HG02870 (cell line): Measurements from ENCODE around the gene PACSIN1.

Experiments
- ATAC-seq: cut with Tn5 transposase; IDR thresholded peaks from one replicate; pipeline ENCODE4 v1.9.1; 2021; ENCODE audit warnings: mild to moderate bottlenecking, moderate library complexity; ENCODE audit not compliant: unreplicated experiment

PACSIN1 gene

GRCh38 chr6:34578445-34579262, 112.8 kb downstream of the PACSIN1 start:
- no peak for ATAC-seq

GRCh38 chr6:34580707-34581560, 115.1 kb downstream of the PACSIN1 start:
- ATAC-seq = no peak

GRCh38 chr6:34581561-34581920, 115.7 kb downstream of the PACSIN1 start:
- no peak for ATAC-seq

- ATAC-seq = no peak
These were observed 117.6 kb downstream of the PACSIN1 start for GRCh38 chr6:34583461-34583860.

- ATAC-seq = no peak
These were observed 118.2 kb downstream of the PACSIN1 start for GRCh38 chr6:34583861-34584604.

- no peak for ATAC-seq
These were observed 118.8 kb downstream of the PACSIN1 start for GRCh38 chr6:34584694-34585093.
